SU-DHL-6 (cell line): ENCODE measurements around the gene ABCC8.

ENCODE experiments used
- H2AFZ ChIP-seq: fragments of 200-600 bp; sonication (generic); 2 replicates; pipeline ENCODE4 v1.6.1; 2014; ENCODE audit warnings: low read depth, mild to moderate bottlenecking, moderate library complexity, mixed read lengths, antibody characterized with exemption, low read length; ENCODE audit not compliant: severe bottlenecking
- H3F3A ChIP-seq: fragments of 200-600 bp; shearing (Covaris generic); 2 replicates; pipeline ENCODE4 v1.6.0; 2016; ENCODE audit warnings: antibody characterized with exemption, mild to moderate bottlenecking; ENCODE audit not compliant: insufficient read depth
- H3K27ac ChIP-seq: fragments of 200-600 bp; sonication (generic); 2 replicates; pipeline ENCODE4 v1.5.1; 2016; ENCODE audit warnings: low read depth, mild to moderate bottlenecking, low read length, moderate library complexity, mixed read lengths
- H3K27me3 ChIP-seq: fragments of 200-600 bp; sonication (generic), shearing (Covaris generic); 2 replicates; pipeline ENCODE4 v1.6.0; 2014; ENCODE audit warnings: mild to moderate bottlenecking, low read length
- H3K36me3 ChIP-seq: fragments of 200-600 bp; sonication (generic); 2 replicates; pipeline ENCODE4 v1.6.1; 2014; ENCODE audit warnings: mild to moderate bottlenecking, low read length, mixed read lengths
- H3K4me2 ChIP-seq: fragments of 300-600, 200-600 bp; shearing (Covaris generic), sonication (generic); 2 replicates; pipeline ENCODE4 v1.6.0; 2014; ENCODE audit warnings: low read length, low read depth, mild to moderate bottlenecking; ENCODE audit not compliant: poor library complexity, severe bottlenecking
- H3K4me3 ChIP-seq: fragments of 200-600 bp; sonication (generic); 2 replicates; pipeline ENCODE4 v1.5.1; 2014; ENCODE audit warnings: antibody characterized with exemption, low read length, mild to moderate bottlenecking, mixed read lengths; ENCODE audit not compliant: insufficient read depth, poor library complexity, severe bottlenecking
- H3K79me2 ChIP-seq: fragments of 200-600 bp; sonication (generic); 2 replicates; pipeline ENCODE4 v1.6.1; 2014; ENCODE audit warnings: mild to moderate bottlenecking, low read length, moderate library complexity; ENCODE audit not compliant: insufficient read depth
- H3K9ac ChIP-seq: fragments of 200-600 bp; sonication (generic); 2 replicates; pipeline ENCODE4 v1.7.0; 2014; ENCODE audit warnings: mild to moderate bottlenecking, low read length
- H3K9me2 ChIP-seq: fragments of 200-600 bp; sonication (generic); replicated peaks from 2 replicates; pipeline ENCODE4 v1.6.1; 2014; ENCODE audit warnings: low read length; ENCODE audit not compliant: insufficient read depth
- H3K9me3 ChIP-seq: fragments of 200-600 bp; sonication (generic); 2 replicates; pipeline ENCODE4 v1.6.1; 2014; ENCODE audit warnings: low read length, mixed read lengths; ENCODE audit not compliant: insufficient read depth
- H4K20me1 ChIP-seq: fragments of 200-600 bp; sonication (generic); 2 replicates; pipeline ENCODE4 v1.6.1; 2014; ENCODE audit warnings: low read depth, mild to moderate bottlenecking, antibody characterized with exemption, low read length, moderate library complexity, mixed read lengths
- EZH2phosphoT487 ChIP-seq: fragments of 200-600 bp; sonication (generic), shearing (Covaris generic); conservative IDR thresholded peaks from 2 replicates; pipeline ENCODE4 v1.6.1; 2018; ENCODE audit warnings: mild to moderate bottlenecking, antibody characterized with exemption, low read length, moderate library complexity, mixed read lengths
- TF ChIP-seq, protein P1 (sequence below): fragments of 200-600 bp; sonication (generic); IDR thresholded peaks from one replicate; pipeline ENCODE4 v1.5.1; 2017; ENCODE audit warnings: antibody characterized with exemption, mild to moderate bottlenecking, low read length, moderate library complexity; ENCODE audit not compliant: insufficient read depth, poor library complexity, severe bottlenecking

The ABCC8 gene

DNA sequence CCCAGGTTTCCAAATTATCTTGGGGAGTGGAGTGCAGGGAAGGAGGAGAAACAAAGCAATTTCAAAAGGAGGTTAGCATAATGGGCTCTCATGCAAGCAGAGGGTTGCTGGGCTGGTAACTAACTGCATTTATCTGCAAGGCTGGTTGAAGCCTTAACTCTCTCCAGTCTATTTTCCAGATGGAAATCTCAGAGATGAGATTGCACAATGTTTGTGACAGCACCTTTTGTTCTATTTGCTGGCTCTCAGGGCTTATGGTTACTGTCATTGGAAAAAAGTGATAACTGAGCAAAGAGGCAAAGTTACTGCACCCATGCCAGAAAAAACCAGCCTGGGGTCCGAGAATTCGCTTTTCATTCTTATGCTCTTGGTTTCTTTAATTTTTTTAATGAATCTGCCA is 33.2 kb downstream of the ABCC8 start:
- no peaks in the 10 kb centered on the region for H4K20me1 ChIP-seq
- H3K4me3 ChIP-seq = no peak overlapping the region
- no peaks in the 10 kb centered on the region for H3K27me3 ChIP-seq
- no peaks in the 10 kb centered on the region for H3K9me2 ChIP-seq
- no peaks in the 10 kb centered on the region for H3F3A ChIP-seq
- no peaks in the 10 kb centered on the region for H3K79me2 ChIP-seq
- H3K4me2 ChIP-seq = no peak overlapping the region
- H2AFZ ChIP-seq = no peak overlapping the region
- H3K27ac ChIP-seq = no peak overlapping the region
- no peaks in the 10 kb centered on the region for H3K36me3 ChIP-seq
- TF ChIP-seq EZH2phosphoT487 = no peak
- TF ChIP-seq, protein P1, sequence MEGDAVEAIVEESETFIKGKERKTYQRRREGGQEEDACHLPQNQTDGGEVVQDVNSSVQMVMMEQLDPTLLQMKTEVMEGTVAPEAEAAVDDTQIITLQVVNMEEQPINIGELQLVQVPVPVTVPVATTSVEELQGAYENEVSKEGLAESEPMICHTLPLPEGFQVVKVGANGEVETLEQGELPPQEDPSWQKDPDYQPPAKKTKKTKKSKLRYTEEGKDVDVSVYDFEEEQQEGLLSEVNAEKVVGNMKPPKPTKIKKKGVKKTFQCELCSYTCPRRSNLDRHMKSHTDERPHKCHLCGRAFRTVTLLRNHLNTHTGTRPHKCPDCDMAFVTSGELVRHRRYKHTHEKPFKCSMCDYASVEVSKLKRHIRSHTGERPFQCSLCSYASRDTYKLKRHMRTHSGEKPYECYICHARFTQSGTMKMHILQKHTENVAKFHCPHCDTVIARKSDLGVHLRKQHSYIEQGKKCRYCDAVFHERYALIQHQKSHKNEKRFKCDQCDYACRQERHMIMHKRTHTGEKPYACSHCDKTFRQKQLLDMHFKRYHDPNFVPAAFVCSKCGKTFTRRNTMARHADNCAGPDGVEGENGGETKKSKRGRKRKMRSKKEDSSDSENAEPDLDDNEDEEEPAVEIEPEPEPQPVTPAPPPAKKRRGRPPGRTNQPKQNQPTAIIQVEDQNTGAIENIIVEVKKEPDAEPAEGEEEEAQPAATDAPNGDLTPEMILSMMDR = no peak
- no peaks in the 10 kb centered on the region for H3K9me3 ChIP-seq
- no peak overlapping the region for H3K9ac ChIP-seq

DNA sequence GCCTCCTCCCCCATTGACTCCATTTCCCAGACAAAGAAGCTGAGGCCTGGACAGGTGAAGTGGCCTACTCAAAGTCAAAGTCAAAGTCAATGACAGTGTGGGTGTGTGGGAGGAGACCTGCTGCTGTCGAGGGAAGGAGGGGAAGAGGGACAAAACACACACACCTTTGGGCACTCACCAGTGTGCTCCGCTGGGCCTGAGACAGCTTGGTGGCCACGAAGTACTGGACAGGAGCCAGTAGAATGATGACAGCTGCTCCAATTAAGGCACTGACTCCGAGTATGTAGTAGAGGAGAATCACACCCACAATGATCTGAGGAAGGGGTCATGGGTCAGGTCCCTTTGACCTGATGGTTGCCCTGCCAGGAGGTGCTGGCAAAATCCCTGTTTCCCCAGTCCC is 33.6 kb downstream of the ABCC8 start:
- no peaks in the 10 kb centered on the region for H3F3A ChIP-seq
- H3K27ac ChIP-seq = no peak overlapping the region
- no peaks in the 10 kb centered on the region for H4K20me1 ChIP-seq
- no peaks in the 10 kb centered on the region for H3K9me2 ChIP-seq
- H3K36me3 ChIP-seq = no peaks in the 10 kb centered on the region
- H2AFZ ChIP-seq = no peak overlapping the region
- no peak for TF ChIP-seq EZH2phosphoT487
- TF ChIP-seq, protein P1 = no peak
- H3K27me3 ChIP-seq = no peaks in the 10 kb centered on the region
- H3K9me3 ChIP-seq = no peaks in the 10 kb centered on the region
- H3K79me2 ChIP-seq = no peaks in the 10 kb centered on the region
- no peak overlapping the region for H3K4me3 ChIP-seq
- H3K4me2 ChIP-seq = no peak overlapping the region
- no peak overlapping the region for H3K9ac ChIP-seq

DNA sequence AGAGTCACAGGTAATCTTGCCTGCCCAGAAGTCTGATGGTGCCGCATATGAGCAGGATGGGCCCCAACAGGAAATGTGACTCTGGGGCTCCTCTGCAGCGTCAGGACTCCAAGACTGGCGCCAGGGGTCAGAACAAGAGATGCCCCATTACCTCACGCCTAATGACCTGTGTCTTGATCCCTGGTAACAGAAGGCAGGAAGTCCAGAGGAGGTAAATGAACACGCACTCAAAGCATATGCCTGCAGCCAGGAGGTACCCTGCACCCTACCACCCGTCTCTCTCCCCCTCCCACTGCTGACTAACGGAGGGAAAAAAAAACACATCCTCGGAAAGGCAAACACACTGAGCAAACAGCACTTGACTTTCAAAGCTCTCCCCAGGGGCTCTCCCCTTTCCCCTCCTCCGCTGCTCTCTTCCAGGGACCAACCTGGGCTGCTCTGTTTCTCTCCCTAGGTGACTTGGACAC is 37.3 kb downstream of the ABCC8 start:
- Histone ChIP-seq H3K4me3 (no peak overlapping the region), H3K4me2 (no peak overlapping the region), H4K20me1 (no peaks in the 10 kb centered on the region), H3K79me2 (no peaks in the 10 kb centered on the region), H3F3A (no peaks in the 10 kb centered on the region), H2AFZ (no peak overlapping the region), H3K36me3 (no peaks in the 10 kb centered on the region), H3K27me3 (no peaks in the 10 kb centered on the region), H3K9ac (no peak overlapping the region), H3K27ac (no peak overlapping the region), H3K9me2 (no peaks in the 10 kb centered on the region), H3K9me3 (no peaks in the 10 kb centered on the region)
- TF ChIP-seq, protein P1 = no peak
